NCI-H1436 treated with DMSO at 0.1 percent for 48 hours (cell line): ENCODE data around the gene MLH3.
A peak's percentile ranks its signal among the peaks of the same experiment; 100 is the strongest.
"Not testable (repeated sequence)": the region's sequence is repeated elsewhere in the genome, so short reads cannot be mapped to it uniquely, and the experiment has no call there.

Experiments
- DNase-seq: peaks from one replicate; lab custom pipeline; 2025; lab: John Stamatoyannopoulos, UW

Gene MLH3

GRCh38 chr14:75025082-75025481 lies 26.2 kb downstream of the MLH3 start:
- no peak for DNase-seq

- DNase-seq, result no peak
Measured at GRCh38 chr14:75023108-75023507, 28.2 kb downstream of the MLH3 start.

GRCh38 chr14:75022655-75023054 lies 28.6 kb downstream of the MLH3 start:
- DNase-seq, result no peak

GRCh38 chr14:75018694-75019093 lies 32.6 kb downstream of the MLH3 start:
- no peak for DNase-seq

- DNase-seq, result no peak
Measured at GRCh38 chr14:75016815-75017214, 34.5 kb downstream of the MLH3 start.

- DNase-seq, result no peak
Measured at GRCh38 chr14:75015496-75015895, 35.8 kb downstream of the MLH3 start.

GRCh38 chr14:75013290-75013689 lies 38.0 kb downstream of the MLH3 start:
- no peak for DNase-seq

- no peak for DNase-seq
Measured at GRCh38 chr14:75011356-75011994, 39.8 kb downstream of the MLH3 start.

- no peak for DNase-seq
Measured at GRCh38 chr14:75010472-75011093, 40.7 kb downstream of the MLH3 start.

- no peak for DNase-seq
Measured at GRCh38 chr14:75009176-75009575, 42.1 kb downstream of the MLH3 start.

GRCh38 chr14:75005357-75005756 lies 45.9 kb downstream of the MLH3 start:
- DNase-seq, result no peak

- no peak for DNase-seq
Measured at GRCh38 chr14:75003250-75004027, 47.8 kb downstream of the MLH3 start.

- peak; percentile 91 for DNase-seq
Measured at GRCh38 chr14:75002392-75003249, 48.6 kb downstream of the MLH3 start, which contains the start of gene EIF2B2. TSS of gene EIF2B2 (plus strand) at chr14:75002921. CDS start at chr14:75002991, 70 bp downstream.

- no peak for DNase-seq
Measured at GRCh38 chr14:75001899-75002298, 49.4 kb downstream of the MLH3 start.

GRCh38 chr14:75001261-75001660 lies 50.0 kb downstream of the MLH3 start:
- no peak for DNase-seq

GRCh38 chr14:74995781-74996180 lies 55.5 kb downstream of the MLH3 start:
- DNase-seq, result not testable (repeated sequence)

GRCh38 chr14:74994182-74994581 lies 57.1 kb downstream of the MLH3 start:
- not testable (repeated sequence) for DNase-seq

- no peak for DNase-seq
Measured at GRCh38 chr14:74988993-74989392, 62.3 kb downstream of the MLH3 start.

GRCh38 chr14:74988131-74988530 lies 63.1 kb downstream of the MLH3 start:
- DNase-seq, result no peak

GRCh38 chr14:74985806-74986205 lies 65.5 kb downstream of the MLH3 start:
- DNase-seq, result no peak

GRCh38 chr14:74985028-74985310 lies 66.3 kb downstream of the MLH3 start:
- no peak for DNase-seq
